HEK293T (cell line): ENCODE data around the gene ANK2.

Experiments used
- FOXA1 ChIP-seq: fragments of 450-650 bp; IDR thresholded peaks from 2 replicates; pipeline ENCODE4 v1.6.1; 2016; ENCODE audit warnings: mild to moderate bottlenecking
- LEF1 ChIP-seq: fragments of 450-650 bp; IDR thresholded peaks from 2 replicates; pipeline ENCODE4 v1.6.1; 2017; ENCODE audit warnings: mild to moderate bottlenecking, borderline replicate concordance
- SUZ12 ChIP-seq: fragments of 450-650 bp; IDR thresholded peaks from 2 replicates; pipeline ENCODE4 v1.6.1; 2016; ENCODE audit warnings: mild to moderate bottlenecking
- TARDBP ChIP-seq: fragments of 450-650 bp; IDR thresholded peaks from 2 replicates; pipeline ENCODE4 v1.6.1; 2016

DNA sequence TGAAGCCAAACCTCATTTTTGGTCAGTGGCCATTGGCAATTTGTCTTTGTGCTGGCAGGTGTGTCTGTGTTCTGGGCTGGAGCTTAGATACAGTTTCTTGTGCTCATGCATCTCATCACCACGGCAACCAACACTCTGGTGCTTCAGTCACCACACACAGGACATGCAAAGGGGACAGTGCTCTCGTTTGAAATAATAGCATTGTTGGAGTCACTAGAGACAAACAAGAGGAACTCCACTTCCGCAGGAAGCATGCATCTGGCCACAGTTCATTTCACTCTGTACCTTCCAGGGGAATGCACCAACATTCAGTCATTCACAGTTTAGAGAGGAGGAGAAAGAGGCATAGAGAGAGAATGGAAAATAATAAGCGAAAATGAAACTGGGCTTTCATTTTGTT, 267.4 kb downstream of the ANK2 start:
- TF ChIP-seq SUZ12 (no peak), FOXA1 (no peak), TARDBP (no peak), LEF1 (no peak)
